PFSK-1 (cell line): Measurements from ENCODE around the gene MAML2.

Experiments
- FOXP2 ChIP-seq: optimal IDR thresholded peaks from 2 replicates; pipeline ENCODE3; 2011; ENCODE audit warnings: borderline replicate concordance, control low read depth, inconsistent platforms; ENCODE audit not compliant: insufficient read depth; ENCODE audit errors: extremely low read length, extremely low read depth
- POLR2AphosphoS5 ChIP-seq: IDR thresholded peaks from 2 replicates; pipeline ENCODE4 v1.6.1; 2012; ENCODE audit warnings: low read depth, mild to moderate bottlenecking, control low read depth, low read length, moderate library complexity
- SIN3A ChIP-seq: IDR thresholded peaks from 2 replicates; pipeline ENCODE4 v1.6.1; 2012; ENCODE audit warnings: mild to moderate bottlenecking, low read length, moderate library complexity, borderline replicate concordance; ENCODE audit not compliant: insufficient read depth
- TAF1 ChIP-seq: IDR thresholded peaks from 2 replicates; pipeline ENCODE4 v1.6.1; 2012; ENCODE audit warnings: low read length, control low read depth, borderline replicate concordance; ENCODE audit not compliant: insufficient read depth
- TF ChIP-seq, protein P1 (sequence below), 2 experiments: IDR thresholded peaks; 2 replicates each; pipeline versions ENCODE4 v1.6.1 to v1.8.0; 2011 to 2012; ENCODE audit warnings: low read depth in 2 of 2, low read length in 2 of 2, control low read depth in 1 of 2, inconsistent platforms in 1 of 2, mild to moderate bottlenecking in 1 of 2, moderate library complexity in 1 of 2; ENCODE audit not compliant: insufficient read depth in 1 of 2

DNA sequence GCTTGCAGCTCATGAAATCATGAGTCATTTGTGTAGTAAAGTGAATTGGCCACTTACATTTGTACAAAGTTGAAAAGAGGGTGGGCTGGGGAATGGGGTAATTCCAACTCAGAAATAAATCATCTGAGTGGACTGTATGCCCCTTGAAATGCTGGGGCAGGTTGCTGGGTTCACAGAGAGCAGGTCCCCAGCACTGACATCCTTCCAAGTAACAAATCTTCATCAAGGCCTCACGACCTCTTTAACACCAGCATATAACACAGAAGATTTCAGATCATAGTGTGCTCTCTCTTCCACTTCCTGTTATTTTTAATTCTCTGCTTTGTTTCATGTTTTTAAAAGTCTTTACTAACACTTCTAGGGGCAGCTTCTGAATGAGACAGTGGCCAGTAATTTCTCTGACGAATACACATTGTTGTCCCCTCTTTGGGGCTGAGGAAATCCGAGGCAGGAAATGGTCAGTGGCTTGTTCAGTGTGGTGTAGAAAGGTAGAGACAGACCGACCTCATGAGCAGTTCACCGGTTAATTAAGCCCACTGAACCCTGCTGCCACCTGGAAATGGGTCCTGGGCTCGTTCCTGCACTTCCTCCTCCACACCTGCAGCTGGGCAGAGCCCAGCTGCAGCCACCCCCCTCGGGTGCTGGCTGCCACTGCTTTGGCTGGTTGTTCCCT lies 127.7 kb downstream of the MAML2 start:
- TF ChIP-seq, protein P1, sequence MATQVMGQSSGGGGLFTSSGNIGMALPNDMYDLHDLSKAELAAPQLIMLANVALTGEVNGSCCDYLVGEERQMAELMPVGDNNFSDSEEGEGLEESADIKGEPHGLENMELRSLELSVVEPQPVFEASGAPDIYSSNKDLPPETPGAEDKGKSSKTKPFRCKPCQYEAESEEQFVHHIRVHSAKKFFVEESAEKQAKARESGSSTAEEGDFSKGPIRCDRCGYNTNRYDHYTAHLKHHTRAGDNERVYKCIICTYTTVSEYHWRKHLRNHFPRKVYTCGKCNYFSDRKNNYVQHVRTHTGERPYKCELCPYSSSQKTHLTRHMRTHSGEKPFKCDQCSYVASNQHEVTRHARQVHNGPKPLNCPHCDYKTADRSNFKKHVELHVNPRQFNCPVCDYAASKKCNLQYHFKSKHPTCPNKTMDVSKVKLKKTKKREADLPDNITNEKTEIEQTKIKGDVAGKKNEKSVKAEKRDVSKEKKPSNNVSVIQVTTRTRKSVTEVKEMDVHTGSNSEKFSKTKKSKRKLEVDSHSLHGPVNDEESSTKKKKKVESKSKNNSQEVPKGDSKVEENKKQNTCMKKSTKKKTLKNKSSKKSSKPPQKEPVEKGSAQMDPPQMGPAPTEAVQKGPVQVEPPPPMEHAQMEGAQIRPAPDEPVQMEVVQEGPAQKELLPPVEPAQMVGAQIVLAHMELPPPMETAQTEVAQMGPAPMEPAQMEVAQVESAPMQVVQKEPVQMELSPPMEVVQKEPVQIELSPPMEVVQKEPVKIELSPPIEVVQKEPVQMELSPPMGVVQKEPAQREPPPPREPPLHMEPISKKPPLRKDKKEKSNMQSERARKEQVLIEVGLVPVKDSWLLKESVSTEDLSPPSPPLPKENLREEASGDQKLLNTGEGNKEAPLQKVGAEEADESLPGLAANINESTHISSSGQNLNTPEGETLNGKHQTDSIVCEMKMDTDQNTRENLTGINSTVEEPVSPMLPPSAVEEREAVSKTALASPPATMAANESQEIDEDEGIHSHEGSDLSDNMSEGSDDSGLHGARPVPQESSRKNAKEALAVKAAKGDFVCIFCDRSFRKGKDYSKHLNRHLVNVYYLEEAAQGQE (IDR thresholded peaks at IDR 0.05; ENCODE audit: insufficient read depth in 1 of 2, low read depth in 2 of 2, low read length in 2 of 2) = no peak
- TF ChIP-seq POLR2AphosphoS5 = no peak; the same call in 1 of the 2 replicates
- no peak for TF ChIP-seq SIN3A
- TF ChIP-seq TAF1 = no peak
- TF ChIP-seq FOXP2 = no peak
